KOPT-K1 (cell line): Measurements from ENCODE around the gene IFNAR1.
"Not testable (repeated sequence)": the region's sequence is repeated elsewhere in the genome, so short reads cannot be mapped to it uniquely, and the experiment has no call there.

Source experiments
- H3K27ac ChIP-seq: fragments of 200-600 bp; sonication (generic); 2 replicates; pipeline ENCODE4 v1.5.1; 2016; ENCODE audit warnings: antibody characterized with exemption, mild to moderate bottlenecking, low read depth, low read length; ENCODE audit not compliant: poor library complexity, severe bottlenecking
- H3K36me3 ChIP-seq: fragments of 200-600 bp; sonication (generic); 2 replicates; pipeline ENCODE4 v1.5.1; 2017; ENCODE audit warnings: antibody characterized with exemption, mild to moderate bottlenecking, low read length, moderate library complexity; ENCODE audit not compliant: insufficient read depth
- H3K9me3 ChIP-seq: fragments of 200-600 bp; sonication (generic); 2 replicates; pipeline ENCODE4 v1.5.1; 2017; ENCODE audit warnings: antibody characterized with exemption, low read length, mild to moderate bottlenecking; ENCODE audit not compliant: insufficient read depth, poor library complexity, severe bottlenecking

Gene IFNAR1

DNA sequence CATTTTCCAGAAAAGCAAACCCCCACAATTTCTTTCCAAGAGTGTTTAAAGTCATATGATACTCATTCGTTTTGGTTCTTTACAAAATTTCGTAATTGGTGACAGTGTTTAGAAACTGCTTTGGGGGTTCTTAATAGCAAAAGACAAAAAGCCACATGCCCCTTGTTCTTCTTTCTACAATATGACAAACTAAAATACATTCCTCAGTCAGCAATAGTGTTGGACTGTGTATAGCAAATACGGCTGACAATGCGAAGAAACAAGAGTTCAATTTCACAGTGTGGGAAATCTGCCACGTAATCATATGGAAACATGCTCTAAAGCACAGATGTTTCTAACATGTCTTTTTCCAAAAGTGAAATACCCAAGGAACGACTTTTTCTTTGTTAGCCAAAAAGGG lies 7.6 kb upstream of the IFNAR1 start:
- H3K9me3 ChIP-seq = peaks cover 6% of the 10 kb centered on the region
- no peak overlapping the region for H3K27ac ChIP-seq
- no peaks in the 10 kb centered on the region for H3K36me3 ChIP-seq

- Histone ChIP-seq H3K9me3 (peaks cover 6% of the 10 kb centered on the region), H3K36me3 (no peaks in the 10 kb centered on the region), H3K27ac (no peak overlapping the region)
Measured at GRCh38 chr21:33317786-33318486, 6.8 kb upstream of the IFNAR1 start.

DNA sequence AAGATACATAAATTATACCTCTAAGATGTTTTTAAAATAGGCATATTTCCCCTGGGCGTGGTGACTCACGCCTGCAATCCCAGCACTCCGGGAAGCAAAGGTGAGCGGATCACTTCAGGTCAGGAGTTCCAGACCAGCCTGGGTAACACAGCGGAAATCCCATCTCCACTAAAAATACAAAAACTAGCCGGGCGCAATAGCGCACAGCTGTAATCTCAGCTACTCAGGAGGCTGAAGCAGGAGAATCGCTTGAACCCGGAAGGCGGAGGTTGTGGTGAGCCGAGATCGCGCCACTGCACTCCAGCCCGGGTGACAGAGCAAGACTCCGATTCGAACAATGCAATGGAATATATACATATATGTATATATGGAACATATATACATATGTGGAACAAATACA lies 3.8 kb upstream of the IFNAR1 start:
- H3K27ac ChIP-seq, H3K36me3 ChIP-seq: not testable (repeated sequence)

DNA sequence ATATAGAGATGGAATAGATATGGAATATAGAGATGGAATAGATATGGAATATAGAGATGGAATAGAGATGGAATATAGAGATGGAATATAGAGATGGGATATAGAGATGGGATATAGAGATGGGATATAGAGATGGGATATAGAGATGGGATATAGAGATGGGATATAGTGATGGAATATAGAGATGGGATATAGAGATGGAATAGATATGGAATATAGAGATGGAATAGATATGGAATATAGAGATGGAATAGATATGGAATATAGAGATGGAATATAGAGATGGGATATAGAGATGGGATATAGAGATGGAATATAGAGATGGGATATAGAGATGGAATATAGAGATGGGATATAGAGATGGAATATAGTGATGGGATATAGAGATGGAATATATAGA lies 1.2 kb upstream of the IFNAR1 start:
- not testable (repeated sequence) for H3K9me3 ChIP-seq, H3K27ac ChIP-seq, H3K36me3 ChIP-seq

More for the DNA sequence above, 3.8 kb upstream of the IFNAR1 start:
- not testable (repeated sequence) for H3K9me3 ChIP-seq

- Histone ChIP-seq H3K27ac (peak overlapping the region; percentile 85), H3K9me3 (no peaks in the 10 kb centered on the region), H3K36me3 (peaks cover 7% of the 10 kb centered on the region)
Measured at GRCh38 chr21:33325222-33326067, 675 bp downstream of the IFNAR1 start.

DNA sequence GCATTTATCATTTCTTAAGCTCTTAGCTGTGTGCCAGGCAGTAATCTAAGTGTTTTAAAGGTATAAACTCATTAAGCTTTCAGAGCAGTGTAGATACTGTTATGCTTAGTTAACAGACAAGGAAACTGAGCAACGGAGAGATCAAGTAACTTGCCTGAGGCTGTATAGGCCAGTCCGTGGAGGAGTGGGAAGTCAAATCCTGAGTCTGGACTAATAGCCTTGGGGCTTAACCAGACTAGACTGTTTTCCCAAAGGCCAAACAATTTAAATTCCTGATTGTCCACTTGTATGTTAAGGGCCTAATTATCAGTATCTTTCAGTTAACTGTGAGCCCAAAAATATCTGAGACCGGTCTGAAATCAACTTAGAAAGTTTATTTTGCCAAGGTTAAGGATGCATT lies 2.6 kb downstream of the IFNAR1 start:
- Histone ChIP-seq H3K9me3 (peaks cover 8% of the 10 kb centered on the region), H3K27ac (no peak overlapping the region), H3K36me3 (peaks cover 26% of the 10 kb centered on the region)

GRCh38 chr21:33327792-33328433 lies 3.1 kb downstream of the IFNAR1 start:
- peaks cover 29% of the 10 kb centered on the region for H3K36me3 ChIP-seq
- peaks cover 13% of the 10 kb centered on the region for H3K9me3 ChIP-seq
- no peak overlapping the region for H3K27ac ChIP-seq

DNA sequence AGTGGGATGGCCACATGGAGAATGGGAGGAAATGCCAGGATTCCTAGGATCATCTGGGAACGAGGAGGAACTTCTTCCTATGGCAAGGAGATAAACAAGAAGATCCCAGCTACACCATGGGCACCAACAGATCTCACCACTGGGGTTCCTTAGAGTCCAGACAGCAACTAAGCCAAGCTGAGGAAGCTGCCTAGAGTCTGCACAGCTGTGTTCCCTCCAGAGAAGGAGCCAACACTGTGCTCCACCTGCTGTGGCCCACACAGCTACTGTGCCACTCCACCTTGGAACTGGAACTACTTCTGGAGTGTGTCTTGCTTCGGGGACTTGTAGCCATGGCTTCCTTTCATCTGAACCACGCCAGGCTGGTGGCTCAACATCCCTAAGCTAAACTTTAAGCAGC lies 6.0 kb downstream of the IFNAR1 start:
- Histone ChIP-seq H3K27ac (no peak overlapping the region), H3K9me3 (peaks cover 18% of the 10 kb centered on the region), H3K36me3 (peaks cover 45% of the 10 kb centered on the region)

- peaks cover 18% of the 10 kb centered on the region for H3K9me3 ChIP-seq
- peak overlapping the region; percentile 27 for H3K27ac ChIP-seq
- H3K36me3 ChIP-seq = peaks cover 55% of the 10 kb centered on the region
Measured at GRCh38 chr21:33332143-33332542, 7.4 kb downstream of the IFNAR1 start.

- Histone ChIP-seq H3K36me3 (peaks cover 71% of the 10 kb centered on the region), H3K9me3 (peaks cover 18% of the 10 kb centered on the region), H3K27ac (no peak overlapping the region)
Measured at GRCh38 chr21:33334191-33334590, 9.4 kb downstream of the IFNAR1 start.

DNA sequence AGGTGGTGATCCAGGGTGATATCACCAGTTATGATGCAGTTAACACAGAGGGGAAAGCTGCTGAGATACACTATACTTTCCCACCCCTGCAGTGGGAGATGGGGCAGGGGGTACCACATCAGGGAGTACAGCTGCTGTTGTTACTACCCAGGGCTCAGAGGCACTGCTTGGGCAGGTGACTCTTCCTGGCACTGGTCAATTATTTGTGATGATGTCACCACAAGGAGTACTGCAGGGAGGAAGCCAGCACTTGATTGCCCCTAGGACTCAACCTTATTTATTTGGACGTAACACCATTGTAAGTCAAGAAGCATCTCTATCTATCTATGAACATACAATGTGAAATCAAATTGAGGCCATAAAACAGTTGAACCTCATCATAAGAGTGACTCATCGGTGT lies 10.1 kb downstream of the IFNAR1 start:
- Histone ChIP-seq H3K27ac (no peak overlapping the region), H3K9me3 (peaks cover 18% of the 10 kb centered on the region), H3K36me3 (peaks cover 70% of the 10 kb centered on the region)

GRCh38 chr21:33339135-33339534 lies 14.4 kb downstream of the IFNAR1 start:
- Histone ChIP-seq H3K9me3 (no peaks in the 10 kb centered on the region), H3K27ac (no peak overlapping the region), H3K36me3 (peaks cover 80% of the 10 kb centered on the region)

DNA sequence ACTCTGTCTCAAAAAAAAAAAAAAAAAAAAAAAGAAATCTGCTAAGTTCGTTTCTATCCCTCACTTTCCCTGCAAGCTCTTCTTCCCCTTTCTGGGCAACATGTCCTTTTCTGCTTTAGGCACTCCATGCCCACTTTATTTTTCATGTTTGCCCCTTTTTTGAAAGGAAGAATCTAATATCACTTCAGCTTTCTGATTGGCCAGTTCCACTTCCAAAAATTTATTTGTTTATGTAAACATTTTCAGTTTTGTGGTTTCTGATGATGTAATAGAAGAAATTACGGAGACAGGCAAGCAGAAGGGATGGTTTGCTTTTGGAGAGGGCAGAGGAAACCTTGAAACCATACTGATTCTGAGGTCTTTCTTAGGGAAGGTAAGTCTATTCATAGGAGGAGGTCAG lies 15.1 kb downstream of the IFNAR1 start:
- H3K36me3 ChIP-seq = peaks cover 81% of the 10 kb centered on the region
- H3K9me3 ChIP-seq = no peaks in the 10 kb centered on the region
- H3K27ac ChIP-seq = no peak overlapping the region

GRCh38 chr21:33345751-33346238 lies 21.0 kb downstream of the IFNAR1 start:
- H3K36me3 ChIP-seq = peaks cover 97% of the 10 kb centered on the region
- H3K9me3 ChIP-seq = no peaks in the 10 kb centered on the region
- H3K27ac ChIP-seq = no peak overlapping the region

- no peak overlapping the region for H3K27ac ChIP-seq
- H3K9me3 ChIP-seq = no peaks in the 10 kb centered on the region
- H3K36me3 ChIP-seq = peaks cover 95% of the 10 kb centered on the region
Measured at GRCh38 chr21:33348706-33349105, 23.9 kb downstream of the IFNAR1 start.
